Upper lobe of left lung (tissue), 6 donors: ENCODE data around the gene ACACA. TPM values are rescaled to one million over a fixed set of nuclear protein-coding genes. Genes with fewer than 3 reads are reported as not detected.

Source experiments
- ATAC-seq, 2 donors: fragments of 200-7000 bp; cut with Tn5 transposase; one replicate each; pipeline ENCODE4 v1.9.1; 2022; ENCODE audit warnings: mild to moderate bottlenecking in 2 of 2, moderate library complexity in 2 of 2; ENCODE audit not compliant: low FRiP score in 2 of 2
- DNase-seq, 2 donors: peaks; one replicate each; pipeline ENCODE4 v3.0.0-alpha.2; 2019 to 2020
- H3K27ac ChIP-seq, 4 donors: fragments of 200-600 bp; sonication (generic); one replicate each; pipeline ENCODE4 v1.5.1; 2016 to 2019
- H3K27me3 ChIP-seq, 4 donors: fragments of 200-600 bp; sonication (generic); one replicate each; pipeline ENCODE4 v1.5.1; 2017 to 2019
- H3K36me3 ChIP-seq, 4 donors: fragments of 200-600 bp; sonication (generic); one replicate each; pipeline ENCODE4 v1.5.1; 2016 to 2019
- H3K4me1 ChIP-seq, 4 donors: fragments of 200-600 bp; sonication (generic); one replicate each; pipeline ENCODE4 v1.5.1; 2018 to 2019
- H3K4me3 ChIP-seq, 4 donors: fragments of 200-600 bp; sonication (generic); one replicate each; pipeline ENCODE4 v1.5.1; 2017 to 2019; ENCODE audit warnings: mild to moderate bottlenecking in 2 of 4, moderate library complexity in 1 of 4
- H3K9me3 ChIP-seq, 4 donors: fragments of 200-600 bp; sonication (generic); one replicate each; pipeline ENCODE4 v1.5.1; 2018 to 2019
- EP300 ChIP-seq, 4 donors: sonication (generic); formaldehyde crosslinking; IDR thresholded peaks; one replicate each; pipeline ENCODE4 v1.5.1; 2017; ENCODE audit warnings: antibody characterized with exemption in 4 of 4, control low read depth in 2 of 4
- POLR2A ChIP-seq, 4 donors: fragments of 450-650 bp; IDR thresholded peaks; one replicate each; pipeline ENCODE4 v1.5.1; 2016 to 2017; ENCODE audit warnings: antibody characterized with exemption in 4 of 4, mild to moderate bottlenecking in 2 of 4
- POLR2AphosphoS5 ChIP-seq, 2 donors: sonication (generic); formaldehyde crosslinking; IDR thresholded peaks; one replicate each; pipeline ENCODE4 v1.5.1; 2017; ENCODE audit warnings: antibody characterized with exemption in 2 of 2
- WGBS, 2 donors: methylation state at CpG; one replicate each; pipeline ENCODE4 v1.1.5; 2017 to 2018; 5-methylcytosine and 5-hydroxymethylcytosine counted together
- total RNA-seq, 6 donors: library from RNA; depleted of rRNA in 4 of 6; stranded (reverse); fragments of >200 nt in 4 of 6; gene quantifications; one replicate each; pipeline versions ENCODE4 v1.1.0 to v1.2.1, GENCODE V29; 2016 to 2021
- TF ChIP-seq, protein P1 (sequence below), 6 experiments: fragments of 450-650 bp in 4 of 6; fragments of 200-600 bp in 2 of 6; sonication (generic) in 2 of 6; IDR thresholded peaks; one replicate each; pipeline ENCODE4 v1.5.1; 2016 to 2019; ENCODE audit warnings: antibody characterized with exemption in 6 of 6
- donor health status: DM: no; HTN: no; CAD: no; lungs with moderate emphysema.
- donor health status: DM: no; HTN: yes; CAD: no; lungs with severe emphysema.

The ACACA gene
- total RNA-seq, 6 donors from 2014 or later = 55.7 to 129 (median 91.9) TPM

DNA sequence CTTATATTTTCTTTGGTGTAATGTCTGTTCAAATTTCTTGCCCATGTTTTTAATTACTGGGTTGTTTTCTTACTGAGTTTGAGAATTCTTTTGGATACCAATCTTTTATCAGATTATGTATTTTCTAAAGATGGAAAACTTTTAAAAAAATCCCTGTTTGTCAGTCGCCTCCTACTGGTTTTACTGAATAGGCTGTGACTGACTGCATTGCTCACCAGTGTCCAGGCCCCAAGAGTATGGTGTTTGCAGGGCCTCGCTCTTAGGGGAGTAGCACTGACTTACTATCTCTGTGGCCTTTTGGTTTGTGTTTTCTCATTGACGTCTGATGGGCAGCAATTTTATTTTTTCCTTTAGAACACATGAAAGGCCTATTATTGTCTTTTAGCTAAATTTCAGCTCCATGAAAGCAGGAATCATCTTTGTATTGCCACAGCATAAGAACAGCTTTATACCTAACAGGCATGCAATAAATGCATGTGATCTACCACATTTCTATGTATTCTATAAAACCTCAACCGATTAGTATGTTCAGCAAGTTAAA is 269.5 kb downstream of the ACACA start:
- WGBS, 2 donors = 60 to 93% methylated on average over 4 of the region's 4 CpGs
- ATAC-seq = no peak
- Histone ChIP-seq H3K27ac (no peak overlapping the region), H3K4me1 (no peaks in the 10 kb centered on the region), H3K4me3 (no peak overlapping the region), H3K27me3 (no peaks in the 10 kb centered on the region), H3K9me3 (no peaks in the 10 kb centered on the region), H3K36me3 (peaks cover 0 to 6% (median 2%) of the 10 kb centered on the region in 4 donors)
- TF ChIP-seq EP300 (IDR thresholded peaks at IDR 0.05) = no peak
- TF ChIP-seq POLR2A (IDR thresholded peaks at IDR 0.05) = no peak
- TF ChIP-seq, protein P1, sequence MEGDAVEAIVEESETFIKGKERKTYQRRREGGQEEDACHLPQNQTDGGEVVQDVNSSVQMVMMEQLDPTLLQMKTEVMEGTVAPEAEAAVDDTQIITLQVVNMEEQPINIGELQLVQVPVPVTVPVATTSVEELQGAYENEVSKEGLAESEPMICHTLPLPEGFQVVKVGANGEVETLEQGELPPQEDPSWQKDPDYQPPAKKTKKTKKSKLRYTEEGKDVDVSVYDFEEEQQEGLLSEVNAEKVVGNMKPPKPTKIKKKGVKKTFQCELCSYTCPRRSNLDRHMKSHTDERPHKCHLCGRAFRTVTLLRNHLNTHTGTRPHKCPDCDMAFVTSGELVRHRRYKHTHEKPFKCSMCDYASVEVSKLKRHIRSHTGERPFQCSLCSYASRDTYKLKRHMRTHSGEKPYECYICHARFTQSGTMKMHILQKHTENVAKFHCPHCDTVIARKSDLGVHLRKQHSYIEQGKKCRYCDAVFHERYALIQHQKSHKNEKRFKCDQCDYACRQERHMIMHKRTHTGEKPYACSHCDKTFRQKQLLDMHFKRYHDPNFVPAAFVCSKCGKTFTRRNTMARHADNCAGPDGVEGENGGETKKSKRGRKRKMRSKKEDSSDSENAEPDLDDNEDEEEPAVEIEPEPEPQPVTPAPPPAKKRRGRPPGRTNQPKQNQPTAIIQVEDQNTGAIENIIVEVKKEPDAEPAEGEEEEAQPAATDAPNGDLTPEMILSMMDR (IDR thresholded peaks at IDR 0.05) = no peak
- TF ChIP-seq POLR2AphosphoS5 (IDR thresholded peaks at IDR 0.05) = no peak
- no peak for DNase-seq

DNA sequence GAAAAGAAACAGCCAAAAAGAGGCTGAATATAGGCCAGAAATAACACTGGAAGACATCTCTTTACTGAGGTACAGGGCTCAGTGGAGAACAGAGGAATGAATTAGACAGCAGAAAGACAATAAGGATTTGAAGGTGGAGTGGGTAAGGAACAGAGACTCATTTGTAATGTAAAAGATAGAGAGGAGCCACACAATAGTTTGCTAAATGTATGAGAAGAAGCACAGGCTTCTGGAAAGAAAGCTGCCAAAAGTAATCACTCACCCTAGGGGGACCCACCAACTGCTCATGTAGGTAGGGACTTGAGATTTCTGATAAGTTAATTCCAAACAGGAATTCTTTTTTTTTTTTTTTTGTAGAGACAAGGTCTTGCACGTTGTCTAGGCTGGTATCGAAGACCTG is 271.1 kb downstream of the ACACA start:
- H3K9me3 ChIP-seq = no peaks in the 10 kb centered on the region
- TF ChIP-seq POLR2AphosphoS5 (IDR thresholded peaks at IDR 0.05) = no peak
- TF ChIP-seq POLR2A (IDR thresholded peaks at IDR 0.05) = no peak
- no peak for TF ChIP-seq EP300 (IDR thresholded peaks at IDR 0.05)
- TF ChIP-seq, protein P1 (IDR thresholded peaks at IDR 0.05) = no peak
- ATAC-seq = no peak
- H3K4me3 ChIP-seq = no peak overlapping the region
- H3K36me3 ChIP-seq = peaks cover 0 to 6% (median 2%) of the 10 kb centered on the region in 4 donors
- no peaks in the 10 kb centered on the region for H3K27me3 ChIP-seq
- no peak overlapping the region for H3K27ac ChIP-seq
- 94 to 95% methylated on average over 2 of the region's 2 CpGs for WGBS, 2 donors
- no peaks in the 10 kb centered on the region for H3K4me1 ChIP-seq
- no peak for DNase-seq

GRCh38 chr17:37134050-37134449 is 272.6 kb downstream of the ACACA start:
- H3K36me3 ChIP-seq = peaks cover 4 to 18% (median 7%) of the 10 kb centered on the region in 4 donors
- no peak overlapping the region for H3K4me3 ChIP-seq
- DNase-seq (no peak), ATAC-seq (no peak)
- H3K27me3 ChIP-seq = no peaks in the 10 kb centered on the region
- H3K4me1 ChIP-seq = no peaks in the 10 kb centered on the region
- no peak overlapping the region for H3K27ac ChIP-seq
- no peaks in the 10 kb centered on the region for H3K9me3 ChIP-seq
- WGBS, 2 donors = 50 to 65% methylated on average over 6 of the region's 6 CpGs
- TF ChIP-seq POLR2A (IDR thresholded peaks at IDR 0.05) (no peak), POLR2AphosphoS5 (IDR thresholded peaks at IDR 0.05) (no peak), EP300 (IDR thresholded peaks at IDR 0.05) (no peak)
- TF ChIP-seq, protein P1 (IDR thresholded peaks at IDR 0.05) = no peak

- H3K4me3 ChIP-seq = no peak overlapping the region
- no peaks in the 10 kb centered on the region for H3K27me3 ChIP-seq
- no peak for TF ChIP-seq POLR2A (IDR thresholded peaks at IDR 0.05)
- TF ChIP-seq EP300 (IDR thresholded peaks at IDR 0.05) = no peak
- TF ChIP-seq, protein P1 (IDR thresholded peaks at IDR 0.05) = no peak
- TF ChIP-seq POLR2AphosphoS5 (IDR thresholded peaks at IDR 0.05) = no peak
- H3K36me3 ChIP-seq = peaks cover 4 to 27% (median 12%) of the 10 kb centered on the region in 4 donors
- no peaks in the 10 kb centered on the region for H3K4me1 ChIP-seq
- no peaks in the 10 kb centered on the region for H3K9me3 ChIP-seq
- no peak for ATAC-seq
- DNase-seq = no peak
- H3K27ac ChIP-seq = no peak overlapping the region
- WGBS, 2 donors = 82 to 90% methylated on average over 5 of the region's 5 CpGs
Measured at GRCh38 chr17:37133136-37133535, 273.5 kb downstream of the ACACA start.
